GM10266 (cell line): ENCODE data around the gene MTA2.
A peak's percentile ranks its signal among the peaks of the same experiment; 100 is the strongest.

Experiments
- DNase-seq: peaks from one replicate; pipeline ENCODE4 v3.0.0; 2012; ENCODE audit errors: extremely low spot score
- CTCF ChIP-seq: IDR thresholded peaks from 2 replicates; pipeline ENCODE4 v1.5.1; 2012; ENCODE audit warnings: mild to moderate bottlenecking, low read depth; ENCODE audit not compliant: control insufficient read depth, insufficient read depth; ENCODE audit errors: missing control alignments

The MTA2 gene

DNA sequence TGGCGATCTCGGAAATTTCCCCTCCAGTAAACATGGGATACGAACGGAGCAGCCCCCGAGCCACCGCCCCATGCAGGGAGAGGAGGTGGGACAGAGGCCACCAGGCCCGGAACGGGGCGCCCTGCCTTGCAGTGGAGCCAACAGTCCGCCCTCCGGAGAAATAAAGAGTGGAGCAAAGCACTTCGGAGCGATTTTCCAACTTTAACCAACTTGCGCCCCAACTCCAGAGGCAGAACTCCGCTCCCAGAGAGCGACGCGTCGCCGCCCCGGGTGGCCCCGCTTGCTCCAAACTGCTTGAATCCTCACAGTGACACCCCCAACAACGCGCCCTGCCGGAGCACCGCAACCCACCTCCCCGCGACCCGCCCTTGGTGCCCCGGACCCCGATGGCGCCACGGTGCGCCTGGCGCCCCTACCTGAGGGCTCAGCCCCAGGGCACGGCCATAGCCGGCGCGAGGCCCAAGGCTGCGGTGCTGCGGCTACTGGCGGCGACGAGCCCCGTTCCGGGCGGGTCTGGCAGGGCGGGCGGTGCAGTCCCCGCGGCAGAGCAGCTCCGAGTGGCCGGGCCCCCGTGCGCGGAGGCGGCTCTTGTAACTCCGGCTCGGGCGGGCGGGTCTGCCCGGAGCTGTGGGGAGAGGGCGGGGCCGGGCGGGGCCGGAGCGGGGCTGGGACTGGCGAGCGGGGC, 55.3 kb downstream of the MTA2 start, which contains the start of gene AHNAK:
AHNAK (minus strand) TSS at position 563 of the 685 bp plus-strand sequence. CDS start 10,708 bp downstream, outside the sequence.
- TF ChIP-seq CTCF = no peak
- peak; percentile 77 for DNase-seq

GRCh38 chr11:62545437-62546243, 56.0 kb downstream of the MTA2 start:
- DNase-seq = no peak
- TF ChIP-seq CTCF = no peak

- no peak for TF ChIP-seq CTCF
- DNase-seq = no peak
Observed at GRCh38 chr11:62544581-62545436, 56.9 kb downstream of the MTA2 start.

GRCh38 chr11:62543680-62544444, 57.8 kb downstream of the MTA2 start:
- no peak for DNase-seq
- TF ChIP-seq CTCF = no peak
